H1 (cell line): ENCODE data around the gene CSNK1G2. TPM values are rescaled to one million over a fixed set of nuclear protein-coding genes. Genes with fewer than 3 reads are reported as not detected.

Experiments used
- CTCF ChIA-PET: fragments of 300-600 bp; sonication (Branson Sonifier 250); formaldehyde crosslinking; loops from one replicate; lab custom pipeline; 2021; ENCODE audit not compliant: partially characterized antibody; lab: Charles Lee
- POLR2A ChIA-PET: fragments of 300-600 bp; sonication (Branson Sonifier 250); formaldehyde crosslinking; loops from one replicate; lab custom pipeline; 2021; ENCODE audit warnings: inconsistent platforms; ENCODE audit not compliant: partially characterized antibody; lab: Charles Lee
- DNase-seq, 2 experiments: peaks; one replicate each; pipeline versions ENCODE4 v3.0.0 to v3.0.0-alpha.2; 2010 to 2022; ENCODE audit warnings: low spot score in 2 of 2, low read depth in 1 of 2, mixed read lengths in 1 of 2
- FAIRE-seq: peaks from 2 replicates; lab custom pipeline; 2011; peaks lifted over from hg19 to GRCh38; lab: Jason Lieb, UNC
- H2AFZ ChIP-seq: 2 replicates; pipeline ENCODE4 v1.8.1; 2012; ENCODE audit warnings: low read length, inconsistent platforms
- H2AK5ac ChIP-seq: 2 replicates; pipeline ENCODE4 v1.6.1; 2013; ENCODE audit warnings: low read depth, low read length
- H2BK120ac ChIP-seq: replicated peaks from 2 replicates; pipeline ENCODE3; 2013; ENCODE audit warnings: low read depth, low read length, inconsistent platforms
- H2BK12ac ChIP-seq: 2 replicates; pipeline ENCODE4 v1.6.1; 2013; ENCODE audit warnings: low read depth, low read length
- H2BK15ac ChIP-seq: 2 replicates; pipeline ENCODE4 v1.6.1; 2013; ENCODE audit warnings: low read length
- H2BK20ac ChIP-seq: 2 replicates; pipeline ENCODE4 v1.6.1; 2013; ENCODE audit warnings: low read length
- H2BK5ac ChIP-seq: 2 replicates; pipeline ENCODE4 v1.6.1; 2013; ENCODE audit warnings: low read depth, low read length
- H3K14ac ChIP-seq: 2 replicates; pipeline ENCODE4 v1.6.1; 2013; ENCODE audit warnings: inconsistent platforms; ENCODE audit not compliant: insufficient read length
- H3K18ac ChIP-seq: 2 replicates; pipeline ENCODE4 v1.6.1; 2013; ENCODE audit warnings: low read length; ENCODE audit errors: extremely low read depth
- H3K23ac ChIP-seq: 2 replicates; pipeline ENCODE4 v1.6.1; 2013; ENCODE audit warnings: inconsistent platforms; ENCODE audit not compliant: insufficient read length
- H3K23me2 ChIP-seq: 2 replicates; pipeline ENCODE4 v1.6.1; 2013; ENCODE audit warnings: low read depth, low read length
- H3K27ac ChIP-seq: 2 replicates; pipeline ENCODE4 v1.6.1; 2011; ENCODE audit warnings: low read depth, low read length, inconsistent platforms
- H3K27me3 ChIP-seq, 4 experiments: replicated peaks in 1 of 4; 1 replicate in 1 of 4; 2 replicates in 3 of 4; pipeline versions ENCODE4 v1.6.1 to v1.8.1; 2011 to 2013; ENCODE audit warnings: low read length in 3 of 4, mild to moderate bottlenecking in 3 of 4, inconsistent platforms in 2 of 4, mixed read lengths in 2 of 4, moderate library complexity in 1 of 4; ENCODE audit not compliant: control insufficient read depth in 3 of 4, insufficient read depth in 3 of 4; ENCODE audit errors: extremely low read depth in 1 of 4
- H3K36me3 ChIP-seq, 4 experiments: 2 replicates each; pipeline versions ENCODE4 v1.6.1 to v1.8.1; 2011 to 2013; ENCODE audit warnings: mild to moderate bottlenecking in 4 of 4, low read length in 3 of 4, moderate library complexity in 2 of 4, control low read depth in 1 of 4, inconsistent platforms in 1 of 4; ENCODE audit not compliant: insufficient read depth in 4 of 4, control insufficient read depth in 2 of 4
- H3K4ac ChIP-seq: replicated peaks from 2 replicates; pipeline ENCODE3; 2013; ENCODE audit warnings: low read length, low read depth, mixed read lengths, inconsistent platforms; ENCODE audit not compliant: insufficient read length
- H3K4me1 ChIP-seq, 4 experiments: replicated peaks in 1 of 4; 1 replicate in 1 of 4; 2 replicates in 3 of 4; pipeline versions ENCODE4 v1.6.1 to v1.8.1; 2011 to 2013; ENCODE audit warnings: low read length in 3 of 4, inconsistent platforms in 2 of 4, mixed read lengths in 1 of 4; ENCODE audit not compliant: insufficient read depth in 4 of 4, control insufficient read depth in 3 of 4
- H3K4me2 ChIP-seq, 2 experiments: 2 replicates each; pipeline versions ENCODE4 v1.6.1 to v1.8.1; 2011 to 2013; ENCODE audit warnings: low read depth in 2 of 2, low read length in 2 of 2, control low read depth in 1 of 2, inconsistent platforms in 1 of 2, mild to moderate bottlenecking in 1 of 2; ENCODE audit not compliant: insufficient read depth in 1 of 2
- H3K4me3 ChIP-seq, 4 experiments: fragments of 200-600, 300-600 bp in 1 of 4; sonication (generic), shearing (Covaris generic), sonication (Bioruptor Twin) in 1 of 4; 2 replicates each; pipeline versions ENCODE4 v1.5.1 to v1.8.1; 2011 to 2016; ENCODE audit warnings: low read length in 4 of 4, low read depth in 3 of 4, control low read depth in 2 of 4, inconsistent platforms in 2 of 4, mild to moderate bottlenecking in 2 of 4, mixed read lengths in 1 of 4, moderate library complexity in 1 of 4; ENCODE audit not compliant: insufficient read depth in 2 of 4; ENCODE audit errors: extremely low read depth in 1 of 4
- H3K56ac ChIP-seq: replicated peaks from 2 replicates; pipeline ENCODE3; 2013; ENCODE audit warnings: low read depth, mild to moderate bottlenecking, mixed read lengths, low read length, inconsistent platforms; ENCODE audit not compliant: insufficient read length
- H3K79me1 ChIP-seq: 2 replicates; pipeline ENCODE4 v1.6.1; 2013; ENCODE audit warnings: low read depth, low read length, control low read depth
- H3K79me2 ChIP-seq, 2 experiments: 2 replicates each; pipeline versions ENCODE4 v1.6.1 to v1.8.1; 2012 to 2013; ENCODE audit warnings: low read length in 2 of 2, mild to moderate bottlenecking in 2 of 2, inconsistent platforms in 1 of 2; ENCODE audit not compliant: insufficient read depth in 2 of 2, control insufficient read depth in 1 of 2
- H3K9ac ChIP-seq, 4 experiments: replicated peaks in 1 of 4; 1 replicate in 1 of 4; 2 replicates in 3 of 4; pipeline versions ENCODE4 v1.6.1 to v1.8.1; 2011 to 2013; ENCODE audit warnings: low read depth in 3 of 4, low read length in 3 of 4, control low read depth in 2 of 4, mild to moderate bottlenecking in 2 of 4, moderate library complexity in 2 of 4, inconsistent platforms in 1 of 4; ENCODE audit errors: extremely low read depth in 1 of 4
- H3K9me3 ChIP-seq, 2 experiments: 2 replicates each; pipeline versions ENCODE4 v1.6.1 to v1.8.1; 2012 to 2013; ENCODE audit warnings: mild to moderate bottlenecking in 2 of 2, moderate library complexity in 2 of 2, control low read depth in 1 of 2, inconsistent platforms in 1 of 2, low read depth in 1 of 2, low read length in 1 of 2, mixed read lengths in 1 of 2; ENCODE audit not compliant: insufficient read depth in 2 of 2
- H4K20me1 ChIP-seq, 2 experiments: replicated peaks in 1 of 2; 2 replicates each; pipeline versions ENCODE3 to v1.8.1; 2011 to 2013; ENCODE audit warnings: inconsistent platforms in 2 of 2, low read length in 2 of 2, mild to moderate bottlenecking in 1 of 2; ENCODE audit not compliant: insufficient read depth in 2 of 2, control insufficient read depth in 1 of 2
- H4K5ac ChIP-seq: 2 replicates; pipeline ENCODE4 v1.6.1; 2013; ENCODE audit warnings: low read length, low read depth, mixed read lengths, inconsistent platforms; ENCODE audit not compliant: insufficient read length
- H4K8ac ChIP-seq: 2 replicates; pipeline ENCODE4 v1.8.0; 2013; ENCODE audit warnings: mild to moderate bottlenecking, moderate library complexity, low read length, inconsistent platforms; ENCODE audit not compliant: insufficient read depth; ENCODE audit errors: extremely low read depth
- H4K91ac ChIP-seq: replicated peaks from 2 replicates; pipeline ENCODE3; 2013; ENCODE audit warnings: low read length, mixed read lengths, inconsistent platforms; ENCODE audit not compliant: insufficient read length
- HDAC6 ChIP-seq: IDR thresholded peaks from one replicate; pipeline ENCODE4 v1.7.1; 2012; ENCODE audit warnings: low read depth, mild to moderate bottlenecking, inconsistent platforms, low read length, moderate library complexity
- RAD21 ChIP-seq, 2 experiments: IDR thresholded peaks in 1 of 2; conservative IDR thresholded peaks in 1 of 2; 2 replicates each; pipeline ENCODE4 v1.6.1; 2011; ENCODE audit warnings: low read depth in 2 of 2, low read length in 2 of 2, improper control_type of control experiment in 1 of 2, inconsistent platforms in 1 of 2, mild to moderate bottlenecking in 1 of 2, moderate library complexity in 1 of 2
- RBBP5 ChIP-seq: IDR thresholded peaks from 2 replicates; pipeline ENCODE4 v1.7.1; 2012; ENCODE audit warnings: low read depth, mild to moderate bottlenecking, inconsistent platforms, low read length, moderate library complexity, borderline replicate concordance
- RFX5 ChIP-seq: IDR thresholded peaks from 2 replicates; pipeline ENCODE4 v1.6.1; 2011; ENCODE audit warnings: low read depth, low read length, improper control_type of control experiment, borderline replicate concordance
- SP1 ChIP-seq: IDR thresholded peaks from 2 replicates; pipeline ENCODE4 v1.6.1; 2011; ENCODE audit warnings: low read depth, low read length
- TAF7 ChIP-seq: optimal IDR thresholded peaks from 2 replicates; pipeline ENCODE3; 2011; ENCODE audit warnings: low read depth, mild to moderate bottlenecking, inconsistent platforms, low read length, moderate library complexity, borderline replicate concordance
- WGBS, 2 experiments: shearing (Covaris generic) in 1 of 2; methylation state at CpG; one replicate each; pipeline versions ENCODE4 v1.1.6 to v1.1.7; 2013 to 2015; ENCODE audit warnings: low lambda C conversion rate in 2 of 2, mixed read lengths in 2 of 2, inconsistent platforms in 1 of 2, low coverage in 1 of 2, missing lambda C conversion rate in 1 of 2; ENCODE audit not compliant: insufficient replicate concordance in 2 of 2, insufficient coverage in 1 of 2, insufficient read length in 1 of 2; ENCODE audit errors: extremely low coverage in 1 of 2, missing lambda C conversion rate in 1 of 2; 5-methylcytosine and 5-hydroxymethylcytosine counted together
- polyA plus RNA-seq, 7 experiments: library from polyadenylated mRNA; depleted of rRNA in 3 of 7; stranded (reverse) in 5 of 7; unstranded in 2 of 7; fragments of >200 nt in 5 of 7; fragments of 200-250 nt in 2 of 7; gene quantifications; 1 replicate in 5 of 7; 2 replicates in 1 of 7; 4 replicates in 1 of 7; pipeline versions ENCODE4 v1.2.1 to v1.2.3, GENCODE V29; 2011 to 2013; ENCODE audit warnings: missing spikeins in 2 of 7, mixed read lengths in 2 of 7
- total RNA-seq: library from RNA; stranded (reverse); fragmentation: NEBNext Ultra II Directional; extraction: Animal tissue kit (Norgen Biotek cat#: 25700); gene quantifications from 2 replicates; pipeline ENCODE4 v1.2.1, GENCODE V29; 2021

Gene CSNK1G2
- total and polyA plus RNA-seq, 2 of the 8 experiments (the other 6 are each of a cell fraction or from before 2014, with no cell fraction given), result 99.5 to 130 TPM

GRCh38 chr19:1909761-1910080 lies 31.3 kb upstream of the CSNK1G2 start:
- 92% methylated on average over 9 of the region's 10 CpGs; no CpG with 5 or more reads in 1 of the 2 experiments for WGBS, 2 experiments
- FAIRE-seq, result no peak
- H3K9ac ChIP-seq, result no peak overlapping the region

More at GRCh38 chr19:1909761-1910080, 31.3 kb upstream of the CSNK1G2 start:
- Histone ChIP-seq H2AK5ac (no peak overlapping the region), H2BK5ac (no peak overlapping the region), H3K36me3 (peaks cover 0 to 17% (median 9%) of the 10 kb centered on the region in 4 experiments; a peak in 3 of 8 replicates), H3K27me3 (no peaks in the 10 kb centered on the region), H4K20me1 (peaks cover 16 to 39% of the 10 kb centered on the region in 2 experiments), H2BK20ac (no peak overlapping the region), H3K4ac (no peak overlapping the region), H2BK12ac (no peak overlapping the region), H3K4me2 (no peak overlapping the region), H4K8ac (no peak overlapping the region), H4K91ac (no peak overlapping the region), H3K4me3 (no peak overlapping the region), H3K79me1 (peaks cover 31% of the 10 kb centered on the region), H3K4me1 (peaks cover 0 to 6% (median 5%) of the 10 kb centered on the region in 4 experiments; a peak in 5 of 7 replicates), H3K79me2 (peaks cover 16 to 80% of the 10 kb centered on the region in 2 experiments; a peak in 3 of 4 replicates), H2BK120ac (no peak overlapping the region), H4K5ac (no peak overlapping the region), H3K23ac (no peak overlapping the region), H2BK15ac (no peak overlapping the region), H2AFZ (no peak overlapping the region), H3K23me2 (peaks cover 3% of the 10 kb centered on the region), H3K18ac (no peak overlapping the region), H3K56ac (no peak overlapping the region), H3K27ac (no peak overlapping the region), H3K14ac (no peak overlapping the region), H3K9me3 (no peaks in the 10 kb centered on the region)
- no peak for DNase-seq
- ChIA-PET POLR2A (interaction anchor here (0.9 to 1.4 kb wide), 3 partner anchors 18 to 65 kb away, joined by 3 to 5 read pairs (median 3); no protein-coding TSS in a partner anchor), CTCF (interaction anchor here (1.1 to 2.0 kb wide), 4 partner anchors 14 to 111 kb away, joined by 3 to 6 read pairs (median 4); no protein-coding TSS in a partner anchor)
- TF ChIP-seq RFX5 (no peak), TAF7 (no peak), HDAC6 (no peak), SP1 (no peak), RAD21 (IDR thresholded peaks at IDR 0.05 in 1 of 2, conservative IDR thresholded peaks at IDR 0.05 in 1 of 2; ENCODE audit: low read depth in 2 of 2, low read length in 2 of 2) (no peak), RBBP5 (no peak)
